GM19023 (cell line): ENCODE measurements around the gene THOC6.

Experiments
- ATAC-seq: cut with Tn5 transposase; IDR thresholded peaks from one replicate; pipeline ENCODE4 v1.9.1; 2021; ENCODE audit warnings: mild to moderate bottlenecking, moderate library complexity; ENCODE audit not compliant: unreplicated experiment

The THOC6 gene

GRCh38 chr16:3029491-3030221 is 5.8 kb downstream of the THOC6 start:
- no peak for ATAC-seq

- ATAC-seq = no peak
Measured at GRCh38 chr16:3030222-3031212, 6.7 kb downstream of the THOC6 start.

GRCh38 chr16:3032624-3033023 is 8.8 kb downstream of the THOC6 start:
- no peak for ATAC-seq

- no peak for ATAC-seq
Measured at GRCh38 chr16:3035289-3035971, 11.6 kb downstream of the THOC6 start.

GRCh38 chr16:3035972-3036725 is 12.3 kb downstream of the THOC6 start:
- ATAC-seq = no peak

GRCh38 chr16:3036726-3037315 is 13.0 kb downstream of the THOC6 start, which contains the start of gene BICDL2:
BICDL2 (minus strand) TSS chr16:3036944; CDS start chr16:3035496, 1,448 bp downstream.
- no peak for ATAC-seq

GRCh38 chr16:3038256-3038655 is 14.4 kb downstream of the THOC6 start:
- ATAC-seq = no peak

GRCh38 chr16:3038896-3039295 is 15.1 kb downstream of the THOC6 start:
- no peak for ATAC-seq

GRCh38 chr16:3042376-3042775 is 18.5 kb downstream of the THOC6 start:
- ATAC-seq = no peak

GRCh38 chr16:3044708-3045107 is 20.9 kb downstream of the THOC6 start:
- ATAC-seq = no peak

GRCh38 chr16:3045758-3046640 is 22.2 kb downstream of the THOC6 start, which contains the start of gene MMP25:
MMP25 (plus strand) TSS chr16:3046561; CDS start chr16:3046918, 357 bp downstream.
- ATAC-seq = no peak

GRCh38 chr16:3046641-3047386 is 23.0 kb downstream of the THOC6 start:
- ATAC-seq = no peak

GRCh38 chr16:3047387-3047720 is 23.5 kb downstream of the THOC6 start:
- no peak for ATAC-seq

GRCh38 chr16:3049921-3050481 is 26.2 kb downstream of the THOC6 start:
- ATAC-seq = no peak

GRCh38 chr16:3050487-3050886 is 26.7 kb downstream of the THOC6 start:
- no peak for ATAC-seq

- no peak for ATAC-seq
Measured at GRCh38 chr16:3051009-3051408, 27.2 kb downstream of the THOC6 start.

GRCh38 chr16:3051494-3051893 is 27.7 kb downstream of the THOC6 start:
- no peak for ATAC-seq
